ENCODE measurements around the gene CIZ1.
"Not testable (repeated sequence)": the region's sequence is repeated elsewhere in the genome, so short reads cannot be mapped to it uniquely, and the experiment has no call there.

CIZ1 gene

GRCh38 chr9:128145536-128145935 lies 45.8 kb downstream of the CIZ1 start:
- no peak for DNase-seq

- no peak for DNase-seq
Observed at GRCh38 chr9:128144239-128145181, 46.9 kb downstream of the CIZ1 start.

GRCh38 chr9:128143525-128144238 lies 47.7 kb downstream of the CIZ1 start:
- DNase-seq, result peak in 1 of 2 donors; percentile 9

GRCh38 chr9:128142596-128142995 lies 48.8 kb downstream of the CIZ1 start:
- no peak for DNase-seq

- no peak for DNase-seq
Observed at GRCh38 chr9:128142061-128142460, 49.3 kb downstream of the CIZ1 start.

GRCh38 chr9:128141604-128142003 lies 49.8 kb downstream of the CIZ1 start:
- DNase-seq, result no peak

- no peak for DNase-seq
Observed at GRCh38 chr9:128139621-128140020, 51.8 kb downstream of the CIZ1 start.

GRCh38 chr9:128138001-128138400 lies 53.4 kb downstream of the CIZ1 start:
- DNase-seq, result no peak

GRCh38 chr9:128136816-128137793 lies 54.3 kb downstream of the CIZ1 start:
- DNase-seq, result no peak

- not testable (repeated sequence) for DNase-seq
Observed at GRCh38 chr9:128135561-128135960, 55.8 kb downstream of the CIZ1 start.

- peak in 1 of 2 donors; percentile 8 for DNase-seq
Observed at GRCh38 chr9:128132139-128132538, 59.2 kb downstream of the CIZ1 start.

GRCh38 chr9:128131346-128131745 lies 60.0 kb downstream of the CIZ1 start:
- not testable (repeated sequence) for DNase-seq

- DNase-seq, result not testable (repeated sequence)
Observed at GRCh38 chr9:128130651-128131050, 60.7 kb downstream of the CIZ1 start.

GRCh38 chr9:128129976-128130590 lies 61.3 kb downstream of the CIZ1 start:
- DNase-seq, result not testable (repeated sequence)

- no peak for DNase-seq
Observed at GRCh38 chr9:128128836-128129590, 62.4 kb downstream of the CIZ1 start.

- peak; percentile 80 to 87 for DNase-seq
Observed at GRCh38 chr9:128127990-128128835, 63.2 kb downstream of the CIZ1 start.

GRCh38 chr9:128127568-128127989 lies 63.8 kb downstream of the CIZ1 start, which contains the start of gene PTGES2:
Gene PTGES2, minus strand, starts transcription at chr9:128127729. Its CDS starts 12 bp downstream, at chr9:128127717.
- DNase-seq, result peak; percentile 84 to 88

- no peak for DNase-seq
Observed at GRCh38 chr9:128125580-128126354, 65.6 kb downstream of the CIZ1 start.

All from inflammatory macrophage (primary cell).